ENCODE data around the gene PGA3.
"Not testable (repeated sequence)": the region's sequence is repeated elsewhere in the genome, so short reads cannot be mapped to it uniquely, and the experiment has no call there.

The PGA3 gene

DNA sequence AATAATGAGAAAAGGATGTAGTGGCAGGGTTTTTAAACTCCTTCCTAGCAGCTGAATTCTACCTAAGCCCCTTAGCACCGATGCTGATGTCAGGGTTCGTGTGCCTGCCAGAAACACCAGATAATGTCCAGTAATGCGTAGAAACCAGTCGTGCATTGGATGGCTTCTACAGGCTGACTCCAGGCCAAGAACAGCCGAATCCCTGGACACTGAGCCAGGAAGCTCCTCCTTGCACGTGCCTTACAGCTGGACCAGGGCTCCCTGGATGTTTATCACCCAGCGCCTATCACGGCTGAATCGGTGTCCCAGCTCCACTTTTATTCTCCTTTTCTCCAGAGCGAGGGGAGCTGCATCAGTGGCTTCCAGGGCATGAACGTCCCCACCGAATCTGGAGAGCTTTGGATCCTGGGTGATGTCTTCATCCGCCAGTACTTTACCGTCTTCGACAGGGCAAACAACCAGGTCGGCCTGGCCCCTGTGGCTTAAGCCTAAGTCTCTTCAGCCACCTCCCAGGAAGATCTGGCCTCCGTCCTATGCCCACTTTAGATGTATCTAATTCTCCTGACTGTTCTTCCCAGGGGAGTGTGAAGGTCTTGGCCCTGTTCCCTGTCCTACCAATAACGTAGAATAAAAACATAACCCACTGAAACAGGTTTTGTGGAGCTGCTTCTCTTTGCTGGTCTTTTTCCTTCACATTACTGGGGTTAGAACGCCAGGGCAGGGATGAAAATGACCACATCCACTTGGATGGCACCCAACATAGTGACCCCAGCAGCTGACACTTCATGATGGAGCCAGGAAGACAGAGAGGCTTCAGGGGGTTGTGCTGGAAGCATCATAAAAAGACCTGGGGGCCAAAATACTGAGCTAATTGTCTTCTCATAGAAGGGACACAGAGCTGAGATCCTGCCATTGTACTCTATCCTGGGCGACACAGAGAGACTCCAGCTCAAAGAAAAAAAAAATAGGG, 47.8 kb downstream of the PGA3 start:
- not testable (repeated sequence) for DNase-seq (ENCODE audit: low read depth)

DNA sequence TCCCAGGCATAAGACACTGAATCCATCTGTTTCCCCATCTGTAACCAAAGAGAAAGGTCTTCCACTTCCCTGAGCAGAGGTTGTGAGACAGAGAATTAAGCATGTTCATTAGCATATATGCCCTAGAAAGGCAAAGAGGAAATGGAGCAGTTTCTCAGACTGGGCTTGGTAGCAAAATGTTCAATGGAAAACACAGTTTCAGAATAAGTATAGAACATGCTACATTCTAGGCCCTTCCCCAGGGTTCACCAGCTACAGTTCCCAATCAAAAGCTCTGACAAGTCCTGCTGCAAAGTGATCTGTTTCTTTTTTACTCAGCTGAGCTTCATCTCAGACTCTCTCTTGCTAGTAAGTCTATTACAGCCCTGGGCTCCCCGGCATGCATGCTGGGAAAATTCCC, 49.0 kb downstream of the PGA3 start:
- not testable (repeated sequence) for DNase-seq (ENCODE audit: low read depth)

DNA sequence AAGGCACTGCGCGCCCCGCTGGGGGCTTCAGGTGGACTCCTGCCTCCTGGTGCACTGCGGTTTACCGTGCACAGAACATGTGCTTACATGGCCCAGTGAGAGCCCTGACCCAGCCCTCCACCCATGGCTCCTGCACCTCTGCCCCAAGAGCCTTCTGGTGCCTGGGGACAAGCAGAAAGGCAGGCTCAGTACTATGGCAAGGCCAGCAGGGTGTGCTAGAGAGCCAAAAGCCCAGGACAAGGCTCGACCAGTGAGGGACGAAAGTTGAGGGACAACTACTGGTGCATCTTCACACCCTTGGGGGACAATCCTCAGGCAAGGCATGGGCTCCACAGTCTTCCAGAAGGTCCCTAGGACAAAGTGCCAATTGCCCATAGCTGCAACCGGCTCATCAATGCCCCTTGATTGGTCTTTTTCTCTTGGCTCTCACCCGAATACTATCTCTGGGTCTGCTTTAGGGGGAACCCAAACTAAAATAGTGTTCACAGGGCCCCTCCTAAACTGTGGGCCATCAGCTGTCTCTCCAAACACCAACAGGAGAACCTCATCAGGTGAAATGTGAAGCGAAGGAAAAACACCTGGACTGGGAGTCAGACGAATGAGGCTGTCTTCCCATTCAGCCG, 51.2 kb downstream of the PGA3 start:
- peak; percentile 66 for DNase-seq (ENCODE audit: low read depth)

DNA sequence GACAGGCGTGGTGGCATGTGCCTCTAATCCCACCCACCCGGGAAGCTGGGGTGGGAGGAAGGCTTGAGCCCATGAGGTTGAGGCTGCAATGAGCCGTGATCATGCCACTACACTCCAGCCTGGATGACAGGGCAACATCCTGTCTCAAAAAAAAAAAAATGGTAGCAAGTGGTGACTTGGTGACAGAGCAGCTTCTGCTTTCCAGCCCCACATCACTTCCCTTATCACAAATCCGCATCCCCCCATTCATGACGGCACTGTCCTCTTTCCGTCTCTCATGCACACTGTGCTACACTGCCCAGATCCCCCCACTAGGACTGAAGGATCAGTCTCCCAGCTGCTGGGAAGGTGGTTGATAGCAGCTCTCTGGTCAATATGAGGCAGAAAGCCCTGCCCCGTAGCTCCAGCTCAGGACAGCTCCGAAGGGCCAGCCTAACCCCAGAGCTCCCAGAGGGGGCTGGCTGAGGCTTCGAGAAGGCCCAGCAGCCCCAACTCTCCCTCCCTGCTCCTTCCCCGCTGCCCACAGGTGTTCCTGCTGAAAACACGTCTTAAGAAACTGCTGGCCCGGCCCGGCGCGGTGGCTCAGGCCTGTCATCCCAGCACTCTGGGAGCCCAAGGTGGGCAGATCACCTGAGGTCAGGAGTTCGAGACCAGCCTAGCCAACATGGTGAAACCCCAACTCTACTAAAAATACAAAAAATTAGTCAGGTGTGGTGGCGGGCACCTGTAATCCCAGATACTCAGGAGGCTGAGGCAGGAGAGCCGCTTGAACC, 53.6 kb downstream of the PGA3 start:
- DNase-seq (ENCODE audit: low read depth), result no peak

DNA sequence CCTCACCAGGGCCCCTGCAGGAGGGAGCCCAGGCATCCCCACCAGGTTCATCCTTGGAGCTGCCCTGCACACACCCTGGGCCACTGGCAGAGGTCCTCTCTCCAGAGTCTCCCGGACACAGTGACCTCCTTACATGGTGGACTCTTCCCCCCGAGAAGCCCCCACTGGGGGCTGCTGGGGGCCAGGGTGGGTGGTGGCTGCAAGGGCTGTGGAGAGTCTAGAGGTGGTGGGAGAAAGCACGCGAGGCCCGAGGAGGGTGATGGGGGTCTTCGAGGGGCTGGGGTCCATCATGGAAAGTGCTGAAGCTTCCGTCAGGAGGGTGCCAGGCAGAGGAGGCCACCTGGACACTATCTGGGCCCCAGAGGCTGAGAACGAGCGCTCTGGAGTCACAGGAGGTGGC, 55.2 kb downstream of the PGA3 start:
- DNase-seq (ENCODE audit: low read depth), result no peak

DNA sequence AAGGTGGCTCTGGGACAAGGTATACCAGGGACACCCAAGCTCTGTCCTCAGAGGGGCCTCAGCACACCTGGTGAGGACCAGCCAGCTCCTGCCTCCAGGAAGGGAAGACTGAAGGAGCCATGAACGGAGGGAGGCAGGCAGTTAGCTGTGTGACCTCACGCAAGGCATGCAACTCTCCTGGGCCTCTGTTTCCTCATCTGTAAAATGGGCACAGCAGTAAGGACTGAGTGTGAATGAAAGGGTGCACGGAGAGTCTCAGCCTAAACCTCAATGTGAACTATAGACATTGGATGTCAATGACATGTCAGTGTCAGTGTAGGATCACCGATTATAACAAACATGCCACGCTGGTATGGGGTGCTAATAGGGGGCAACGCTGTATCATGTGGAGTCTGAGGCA, 56.0 kb downstream of the PGA3 start:
- DNase-seq (ENCODE audit: low read depth), result no peak
